IPS-15b (cell line): ENCODE results near the gene HCN3.
"Not testable (repeated sequence)": the region's sequence is repeated elsewhere in the genome, so short reads cannot be mapped to it uniquely, and the experiment has no call there.

Source experiments
- H3K27me3 ChIP-seq: one replicate; pipeline ENCODE4 v1.6.1; 2013; ENCODE audit warnings: low read length; ENCODE audit not compliant: control insufficient read depth, insufficient read depth
- H3K36me3 ChIP-seq: one replicate; pipeline ENCODE4 v1.6.1; 2013; ENCODE audit warnings: low read length; ENCODE audit not compliant: control insufficient read depth, insufficient read depth
- H3K4me1 ChIP-seq: one replicate; pipeline ENCODE4 v1.6.1; 2013; ENCODE audit warnings: mild to moderate bottlenecking, low read length; ENCODE audit not compliant: control insufficient read depth, insufficient read depth
- H3K4me3 ChIP-seq: one replicate; pipeline ENCODE4 v1.5.1; 2013; ENCODE audit warnings: low read depth, low read length
- H3K9ac ChIP-seq: one replicate; pipeline ENCODE4 v1.6.1; 2013; ENCODE audit warnings: low read depth, mild to moderate bottlenecking, low read length
- H3K9me3 ChIP-seq: one replicate; pipeline ENCODE4 v1.6.1; 2013; ENCODE audit warnings: mild to moderate bottlenecking, low read length; ENCODE audit not compliant: control insufficient read depth, insufficient read depth

The HCN3 gene

GRCh38 chr1:155277070-155277901, at the start of gene HCN3:
TSS of gene HCN3 (plus strand) at chr1:155277463. CDS start at chr1:155277591, 128 bp downstream.
- no peaks in the 10 kb centered on the region for H3K36me3 ChIP-seq
- H3K4me3 ChIP-seq: peak within 1 kb of the TSS; percentile 88
- H3K9me3 ChIP-seq: no peaks in the 10 kb centered on the region
- peaks cover 12% of the 10 kb centered on the region for H3K4me1 ChIP-seq
- peaks cover 12% of the 10 kb centered on the region for H3K27me3 ChIP-seq
- H3K9ac ChIP-seq: no peak within 1 kb of the TSS

- Histone ChIP-seq H3K4me1 (no peaks in the 10 kb centered on the region), H3K4me3 (peak overlapping the region; percentile 60), H3K9ac (peak overlapping the region; percentile 28), H3K9me3 (no peaks in the 10 kb centered on the region), H3K27me3 (peaks cover 7% of the 10 kb centered on the region), H3K36me3 (no peaks in the 10 kb centered on the region)
These were observed 49.2 kb upstream of the HCN3 start for GRCh38 chr1:155228096-155228427.

- not testable (repeated sequence) for H3K9me3 ChIP-seq, H3K9ac ChIP-seq, H3K36me3 ChIP-seq, H3K27me3 ChIP-seq, H3K4me3 ChIP-seq, H3K4me1 ChIP-seq
These were observed 46.0 kb upstream of the HCN3 start for GRCh38 chr1:155231302-155231701.

GRCh38 chr1:155232001-155232978, 45.0 kb upstream of the HCN3 start:
- H3K4me3 ChIP-seq, H3K9me3 ChIP-seq, H3K36me3 ChIP-seq, H3K4me1 ChIP-seq, H3K27me3 ChIP-seq, H3K9ac ChIP-seq: not testable (repeated sequence)

- H3K36me3 ChIP-seq, H3K9me3 ChIP-seq, H3K4me1 ChIP-seq, H3K4me3 ChIP-seq, H3K27me3 ChIP-seq, H3K9ac ChIP-seq: not testable (repeated sequence)
These were observed 43.8 kb upstream of the HCN3 start for GRCh38 chr1:155233502-155233901.

- not testable (repeated sequence) for H3K9me3 ChIP-seq, H3K36me3 ChIP-seq, H3K9ac ChIP-seq, H3K27me3 ChIP-seq, H3K4me3 ChIP-seq, H3K4me1 ChIP-seq
These were observed 41.9 kb upstream of the HCN3 start for GRCh38 chr1:155235375-155235774.

GRCh38 chr1:155236451-155236850, 40.8 kb upstream of the HCN3 start:
- Histone ChIP-seq H3K27me3 (no peaks in the 10 kb centered on the region), H3K4me3 (no peak overlapping the region), H3K9me3 (no peaks in the 10 kb centered on the region), H3K9ac (no peak overlapping the region), H3K4me1 (no peaks in the 10 kb centered on the region), H3K36me3 (peaks cover 3% of the 10 kb centered on the region)

- Histone ChIP-seq H3K9ac (no peak overlapping the region), H3K36me3 (peaks cover 3% of the 10 kb centered on the region), H3K4me1 (no peaks in the 10 kb centered on the region), H3K4me3 (peak overlapping the region; percentile 50), H3K9me3 (no peaks in the 10 kb centered on the region), H3K27me3 (peaks cover 19% of the 10 kb centered on the region)
These were observed 36.1 kb upstream of the HCN3 start for GRCh38 chr1:155241069-155241679.

- peaks cover 24% of the 10 kb centered on the region for H3K27me3 ChIP-seq
- H3K9me3 ChIP-seq: no peaks in the 10 kb centered on the region
- peaks cover 3% of the 10 kb centered on the region for H3K36me3 ChIP-seq
- H3K4me1 ChIP-seq: no peaks in the 10 kb centered on the region
- H3K4me3 ChIP-seq: no peak overlapping the region
- no peak overlapping the region for H3K9ac ChIP-seq
These were observed 35.4 kb upstream of the HCN3 start for GRCh38 chr1:155241841-155242264.

- Histone ChIP-seq H3K27me3 (peaks cover 26% of the 10 kb centered on the region), H3K4me3 (peak overlapping the region; percentile 53), H3K9me3 (no peaks in the 10 kb centered on the region), H3K9ac (no peak overlapping the region), H3K36me3 (peaks cover 5% of the 10 kb centered on the region), H3K4me1 (no peaks in the 10 kb centered on the region)
These were observed 34.4 kb upstream of the HCN3 start for GRCh38 chr1:155242805-155243358.

- Histone ChIP-seq H3K27me3 (peaks cover 26% of the 10 kb centered on the region), H3K4me1 (no peaks in the 10 kb centered on the region), H3K36me3 (peaks cover 11% of the 10 kb centered on the region), H3K9me3 (no peaks in the 10 kb centered on the region), H3K4me3 (peak overlapping the region; percentile 68), H3K9ac (peak overlapping the region; percentile 73)
These were observed 32.7 kb upstream of the HCN3 start for GRCh38 chr1:155244368-155245162.
